Left lung (tissue), 10 donors: ENCODE data around the gene RBMS3. TPM values are rescaled to one million over a fixed set of nuclear protein-coding genes. Genes with fewer than 3 reads are reported as not detected.

Experiments
- ATAC-seq: fragments of 200-7000 bp; cut with Tn5 transposase; one replicate; pipeline ENCODE4 v1.9.1; 2020; ENCODE audit warnings: moderate library complexity
- DNase-seq, 4 donors: peaks; one replicate each; pipeline ENCODE4 v3.0.0-alpha.2; 2013 to 2020
- H3K27ac ChIP-seq, 2 donors: fragments of 200-600 bp; sonication (generic) in 1 of 2; one replicate each; pipeline versions ENCODE4 v1.5.0 to v1.8.0; 2020 to 2021
- H3K27me3 ChIP-seq, 2 donors: fragments of 200-600 bp; sonication (generic) in 1 of 2; one replicate each; pipeline versions ENCODE4 v1.5.0 to v1.8.0; 2020 to 2021
- H3K36me3 ChIP-seq, 2 donors: fragments of 200-600 bp; sonication (generic) in 1 of 2; one replicate each; pipeline versions ENCODE4 v1.5.0 to v1.8.0; 2020 to 2021
- H3K4me1 ChIP-seq, 2 donors: fragments of 200-600 bp; one replicate each; pipeline ENCODE4 v1.8.0; 2021
- H3K4me3 ChIP-seq, 2 donors: fragments of 200-600 bp; sonication (generic) in 1 of 2; one replicate each; pipeline versions ENCODE4 v1.5.0 to v1.8.0; 2020 to 2021; ENCODE audit warnings: mild to moderate bottlenecking in 1 of 2
- H3K9me3 ChIP-seq, 2 donors: fragments of 200-600 bp; sonication (generic) in 1 of 2; one replicate each; pipeline versions ENCODE4 v1.5.0 to v1.8.0; 2020 to 2021
- intact Hi-C, 2 donors: fragments of 100-400 bp; cut with DNase I; formaldehyde crosslinking; loops; one replicate each; pipeline versions ENCODE4 v1.11.2 to v1.14.2; 2022
- polyA plus RNA-seq, 6 donors: library from polyadenylated mRNA; unstranded; fragments of 120-200 nt; gene quantifications; one replicate each; pipeline ENCODE4 v1.2.1, GENCODE V29; 2013; ENCODE audit not compliant: insufficient read length in 6 of 6
- total RNA-seq, 2 donors: library from RNA; stranded (reverse); fragmentation: NEBNext Ultra II Directional; extraction: Animal tissue kit (Norgen Biotek cat#: 25700); gene quantifications; one replicate each; pipeline ENCODE4 v1.2.1, GENCODE V29; 2021
- TF ChIP-seq, protein P1 (sequence below), 2 donors: fragments of 200-600 bp; sonication (generic) in 1 of 2; IDR thresholded peaks; one replicate each; pipeline versions ENCODE4 v1.5.0 to v1.8.0; 2021; ENCODE audit warnings: antibody characterized with exemption in 2 of 2
- donor health status: DM: no; HTN: yes; CAD: no.
- donor health status: DM: no; HTN: no; CAD: no.

RBMS3 gene
- total and polyA plus RNA-seq, 8 donors = 27.1 to 51.6 (median 37.6) TPM

DNA sequence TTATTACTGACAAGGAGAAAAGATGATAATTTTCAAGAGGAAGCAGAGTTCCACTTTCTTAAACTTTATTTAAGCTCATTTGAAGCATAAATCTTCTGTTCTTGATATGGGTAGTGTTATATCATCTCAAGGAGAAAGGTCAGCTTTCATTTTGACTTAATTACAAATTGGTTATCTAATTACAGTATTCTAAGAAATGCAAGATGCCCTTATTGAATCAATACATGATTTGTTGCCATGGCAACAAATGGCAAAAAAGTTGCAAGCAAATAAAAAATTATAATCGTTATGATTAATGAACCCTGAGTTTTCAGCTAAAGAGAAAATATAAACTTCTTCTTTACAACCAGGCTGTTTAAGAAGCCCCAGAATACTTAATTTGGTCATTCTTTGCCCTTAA lies 622.7 kb downstream of the RBMS3 start:
- DNase-seq = no peak
- H3K4me1 ChIP-seq = no peaks in the 10 kb centered on the region
- intact Hi-C loops = no loop called here

DNA sequence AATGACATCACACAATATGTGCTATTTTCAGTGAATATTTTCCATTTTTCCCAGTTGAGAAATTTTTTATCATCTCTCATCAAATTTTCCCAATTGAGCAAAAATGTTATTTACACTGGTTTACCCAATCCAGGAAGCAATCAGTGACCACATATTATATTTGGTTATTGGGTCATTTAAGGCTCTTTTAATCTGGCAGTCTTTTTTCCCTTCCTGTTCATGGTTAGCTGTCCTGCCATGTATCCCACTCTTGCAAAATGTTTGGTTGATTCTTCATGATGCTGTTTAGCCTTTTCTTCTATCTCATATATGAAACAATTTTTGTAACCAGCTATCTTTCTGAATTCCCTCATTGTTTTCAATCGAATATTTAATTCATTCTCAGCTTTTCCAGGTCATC lies 626.0 kb downstream of the RBMS3 start:
- H3K27me3 ChIP-seq = no peaks in the 10 kb centered on the region
- ATAC-seq = no peak
- H3K9me3 ChIP-seq = no peaks in the 10 kb centered on the region
- no peak overlapping the region for H3K27ac ChIP-seq
- TF ChIP-seq, protein P1, sequence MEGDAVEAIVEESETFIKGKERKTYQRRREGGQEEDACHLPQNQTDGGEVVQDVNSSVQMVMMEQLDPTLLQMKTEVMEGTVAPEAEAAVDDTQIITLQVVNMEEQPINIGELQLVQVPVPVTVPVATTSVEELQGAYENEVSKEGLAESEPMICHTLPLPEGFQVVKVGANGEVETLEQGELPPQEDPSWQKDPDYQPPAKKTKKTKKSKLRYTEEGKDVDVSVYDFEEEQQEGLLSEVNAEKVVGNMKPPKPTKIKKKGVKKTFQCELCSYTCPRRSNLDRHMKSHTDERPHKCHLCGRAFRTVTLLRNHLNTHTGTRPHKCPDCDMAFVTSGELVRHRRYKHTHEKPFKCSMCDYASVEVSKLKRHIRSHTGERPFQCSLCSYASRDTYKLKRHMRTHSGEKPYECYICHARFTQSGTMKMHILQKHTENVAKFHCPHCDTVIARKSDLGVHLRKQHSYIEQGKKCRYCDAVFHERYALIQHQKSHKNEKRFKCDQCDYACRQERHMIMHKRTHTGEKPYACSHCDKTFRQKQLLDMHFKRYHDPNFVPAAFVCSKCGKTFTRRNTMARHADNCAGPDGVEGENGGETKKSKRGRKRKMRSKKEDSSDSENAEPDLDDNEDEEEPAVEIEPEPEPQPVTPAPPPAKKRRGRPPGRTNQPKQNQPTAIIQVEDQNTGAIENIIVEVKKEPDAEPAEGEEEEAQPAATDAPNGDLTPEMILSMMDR (IDR thresholded peaks at IDR 0.05) = no peak
- H3K4me3 ChIP-seq = no peak overlapping the region
- DNase-seq = no peak
- no peaks in the 10 kb centered on the region for H3K4me1 ChIP-seq
- H3K36me3 ChIP-seq = no peaks in the 10 kb centered on the region
- intact Hi-C loops = no loop called here

More for the DNA sequence above, 622.7 kb downstream of the RBMS3 start:
- TF ChIP-seq, protein P1 (IDR thresholded peaks at IDR 0.05) = no peak
- H3K36me3 ChIP-seq = no peaks in the 10 kb centered on the region
- H3K9me3 ChIP-seq = no peaks in the 10 kb centered on the region
- ATAC-seq = no peak
- H3K4me3 ChIP-seq = no peak overlapping the region
- H3K27ac ChIP-seq = no peak overlapping the region
- H3K27me3 ChIP-seq = no peaks in the 10 kb centered on the region

DNA sequence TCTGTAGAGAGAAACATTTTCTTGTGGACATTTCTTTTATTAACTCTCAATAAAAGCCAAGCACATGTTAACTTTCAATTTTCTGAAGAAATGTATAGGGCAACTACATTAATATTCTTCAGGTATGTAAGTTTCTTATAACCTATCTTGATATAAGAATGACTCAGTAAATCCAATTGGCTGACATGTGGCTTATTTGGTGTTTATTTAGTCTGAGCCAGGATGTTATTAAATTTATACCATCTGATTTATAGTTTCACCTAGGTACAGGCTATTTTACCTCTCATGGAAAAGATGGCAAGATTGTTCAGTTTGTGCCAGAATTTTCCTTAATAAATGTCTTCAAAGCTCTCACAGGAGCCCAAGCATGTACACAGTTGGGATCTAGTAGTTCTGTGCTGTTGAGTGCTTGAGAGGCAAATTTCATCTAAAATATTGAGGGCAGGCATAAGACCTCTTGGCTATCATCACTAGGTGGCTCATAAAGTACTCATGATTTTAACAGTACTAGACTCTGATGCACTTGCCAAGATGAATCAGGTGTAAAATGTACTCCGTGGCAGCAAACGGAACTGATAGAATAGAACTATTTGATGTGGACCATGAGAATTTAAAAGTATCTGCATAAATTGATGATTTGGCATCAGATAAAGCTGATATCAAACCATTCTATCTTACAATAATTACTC lies 631.9 kb downstream of the RBMS3 start:
- intact Hi-C loops = no loop called here
- TF ChIP-seq, protein P1 (IDR thresholded peaks at IDR 0.05) = no peak
- H3K4me1 ChIP-seq = no peaks in the 10 kb centered on the region
- no peak overlapping the region for H3K4me3 ChIP-seq
- H3K27me3 ChIP-seq = no peaks in the 10 kb centered on the region
- H3K9me3 ChIP-seq = no peaks in the 10 kb centered on the region
- no peak overlapping the region for H3K27ac ChIP-seq
- DNase-seq (no peak), ATAC-seq (no peak)
- H3K36me3 ChIP-seq = no peaks in the 10 kb centered on the region

DNA sequence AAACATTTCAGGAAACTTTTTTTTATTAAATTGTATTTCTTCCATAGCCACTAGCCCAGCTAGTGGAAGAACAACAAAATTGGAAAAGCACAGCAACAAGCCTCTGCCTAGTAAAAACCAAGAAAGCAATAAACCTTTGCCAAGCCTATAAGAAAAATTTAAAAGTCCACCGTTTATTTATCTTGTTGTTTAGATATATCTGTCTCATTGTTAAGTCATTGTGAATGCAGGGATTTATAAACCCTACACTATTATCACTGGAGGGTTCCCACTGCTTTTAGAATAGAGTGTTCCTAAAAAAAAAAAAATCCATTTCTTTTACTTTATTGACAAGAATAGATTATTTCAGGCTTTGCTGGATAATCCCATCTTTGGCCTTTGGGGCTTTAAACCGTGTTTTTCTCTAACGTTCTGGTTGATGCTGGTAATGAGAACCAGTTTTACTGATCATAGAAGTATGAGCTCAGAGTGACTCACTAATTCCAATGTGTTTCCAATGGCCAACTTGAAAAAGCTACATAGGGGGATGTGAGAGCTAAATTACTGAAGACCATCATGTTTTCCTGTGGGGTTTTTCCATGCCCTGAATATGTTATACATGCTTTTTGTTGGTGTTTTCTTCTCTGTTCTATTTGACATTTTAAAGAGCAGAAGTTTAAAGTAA lies 634.1 kb downstream of the RBMS3 start:
- TF ChIP-seq, protein P1 (IDR thresholded peaks at IDR 0.05) = no peak
- ATAC-seq (no peak), DNase-seq (no peak)
- Histone ChIP-seq H3K4me1 (no peaks in the 10 kb centered on the region), H3K9me3 (no peaks in the 10 kb centered on the region), H3K36me3 (no peaks in the 10 kb centered on the region), H3K4me3 (no peak overlapping the region), H3K27ac (no peak overlapping the region), H3K27me3 (no peaks in the 10 kb centered on the region)
- intact Hi-C loops = no loop called here

DNA sequence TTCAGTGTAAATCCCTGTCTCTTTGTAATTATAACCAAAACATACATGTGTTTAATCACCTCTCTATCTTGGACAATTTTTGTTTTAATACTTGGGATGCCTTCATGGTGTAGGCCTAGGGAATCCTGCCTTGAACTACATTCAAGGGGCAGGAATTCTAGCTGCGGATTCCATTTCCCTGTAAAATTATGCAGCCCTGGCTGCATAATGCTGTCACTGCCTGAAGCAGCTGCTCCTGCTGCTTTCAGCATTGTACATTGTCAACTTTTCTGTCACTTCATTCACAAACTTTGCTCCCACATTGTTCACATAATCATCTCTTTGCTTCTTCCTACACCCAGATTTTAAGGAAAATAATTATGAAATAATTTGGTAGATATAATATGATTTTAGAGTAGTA lies 638.7 kb downstream of the RBMS3 start:
- intact Hi-C loops = no loop called here
- ATAC-seq (no peak), DNase-seq (peak in 1 of 4 donors; percentile 30)

More for the DNA sequence above, 638.7 kb downstream of the RBMS3 start:
- no peak overlapping the region for H3K27ac ChIP-seq
- TF ChIP-seq, protein P1 (IDR thresholded peaks at IDR 0.05) = no peak
- no peaks in the 10 kb centered on the region for H3K9me3 ChIP-seq
- H3K27me3 ChIP-seq = no peaks in the 10 kb centered on the region
- no peaks in the 10 kb centered on the region for H3K4me1 ChIP-seq
- H3K36me3 ChIP-seq = no peaks in the 10 kb centered on the region
- H3K4me3 ChIP-seq = no peak overlapping the region
